ENCODE data around the gene ATP2B2.
A peak's percentile ranks its signal among the peaks of the same experiment; 100 is the strongest.

Gene ATP2B2

GRCh38 chr3:10468613-10469354, 36.6 kb downstream of the ATP2B2 start:
- no peak for DNase-seq

- no peak for DNase-seq
Observed at GRCh38 chr3:10467904-10468612, 37.3 kb downstream of the ATP2B2 start.

GRCh38 chr3:10467204-10467603, 38.2 kb downstream of the ATP2B2 start:
- DNase-seq, result no peak

- DNase-seq, result no peak
Observed at GRCh38 chr3:10466186-10466585, 39.2 kb downstream of the ATP2B2 start.

GRCh38 chr3:10465161-10465560, 40.2 kb downstream of the ATP2B2 start:
- DNase-seq, result no peak

GRCh38 chr3:10463533-10464434, 41.6 kb downstream of the ATP2B2 start:
- no peak for DNase-seq

GRCh38 chr3:10462641-10463532, 42.5 kb downstream of the ATP2B2 start:
- no peak for DNase-seq

GRCh38 chr3:10460951-10461545, 44.3 kb downstream of the ATP2B2 start:
- no peak for DNase-seq

GRCh38 chr3:10459954-10460754, 45.2 kb downstream of the ATP2B2 start:
- DNase-seq, result peak; percentile 59

- no peak for DNase-seq
Observed at GRCh38 chr3:10457560-10457959, 47.8 kb downstream of the ATP2B2 start.

- DNase-seq, result no peak
Observed at GRCh38 chr3:10456981-10457380, 48.4 kb downstream of the ATP2B2 start.

- DNase-seq, result no peak
Observed at GRCh38 chr3:10455545-10455914, 49.9 kb downstream of the ATP2B2 start.

GRCh38 chr3:10454907-10455544, 50.4 kb downstream of the ATP2B2 start:
- no peak for DNase-seq

GRCh38 chr3:10453431-10454163, 51.8 kb downstream of the ATP2B2 start:
- no peak for DNase-seq

GRCh38 chr3:10450494-10451440, 54.6 kb downstream of the ATP2B2 start:
- DNase-seq, result no peak

- DNase-seq, result no peak
Observed at GRCh38 chr3:10449436-10449835, 56.0 kb downstream of the ATP2B2 start.

- DNase-seq, result no peak
Observed at GRCh38 chr3:10448544-10448943, 56.8 kb downstream of the ATP2B2 start.

GRCh38 chr3:10447527-10448260, 57.7 kb downstream of the ATP2B2 start:
- DNase-seq, result no peak
